SK-N-SH (cell line): Measurements from ENCODE around the gene DUSP10. TPM values are rescaled to one million over a fixed set of nuclear protein-coding genes. Genes with fewer than 3 reads are reported as not detected.

Experiments
- CTCF ChIA-PET: fragments of 300-600, 350-600 bp; formaldehyde crosslinking; extraction: SDS; loops from one replicate; lab custom pipeline; 2021; lab: Yijun Ruan, JAX
- POLR2A ChIA-PET: fragments of 350-600 bp; sonication (Branson Sonifier 250); formaldehyde crosslinking; extraction: SDS; loops from one replicate; lab custom pipeline; 2020; ENCODE audit warnings: antibody characterized with exemption, inconsistent platforms; lab: Yijun Ruan, JAX
- DNase-seq: peaks from one replicate; pipeline ENCODE4 v3.0.0; 2012
- H2AFZ ChIP-seq: fragments of 200-600 bp; sonication (generic); 2 replicates; pipeline ENCODE4 v1.8.1; 2016; ENCODE audit warnings: antibody characterized with exemption, mild to moderate bottlenecking, low read depth
- H3F3A ChIP-seq: fragments of 200-600 bp; sonication (generic); replicated peaks from 2 replicates; pipeline ENCODE3; 2016; ENCODE audit warnings: antibody characterized with exemption, mild to moderate bottlenecking; ENCODE audit not compliant: insufficient read depth
- H3K27ac ChIP-seq, 2 experiments: fragments of 200-500 bp in 1 of 2; fragments of 200-600 bp in 1 of 2; sonication (Bioruptor generic) in 1 of 2; sonication (generic), shearing (Covaris generic) in 1 of 2; 2 replicates each; pipeline versions ENCODE4 v1.5.1 to v1.6.1; 2014 to 2016; ENCODE audit warnings: low read depth in 2 of 2, inconsistent platforms in 1 of 2, low read length in 1 of 2, mild to moderate bottlenecking in 1 of 2, mixed read lengths in 1 of 2
- H3K27me3 ChIP-seq: fragments of 200-600 bp; sonication (generic), shearing (Covaris generic); 2 replicates; pipeline ENCODE4 v1.6.1; 2016; ENCODE audit warnings: mixed run types; ENCODE audit not compliant: insufficient read depth
- H3K36me3 ChIP-seq, 2 experiments: fragments of 200-500 bp in 1 of 2; fragments of 200-600 bp in 1 of 2; sonication (Bioruptor generic) in 1 of 2; sonication (generic) in 1 of 2; replicated peaks in 1 of 2; 2 replicates each; pipeline versions ENCODE3 to v1.5.1; 2014 to 2016; ENCODE audit warnings: low read length in 1 of 2, mild to moderate bottlenecking in 1 of 2; ENCODE audit not compliant: insufficient read depth in 2 of 2, control insufficient read depth in 1 of 2
- H3K4me1 ChIP-seq, 2 experiments: fragments of 200-500 bp in 1 of 2; fragments of 200-600 bp in 1 of 2; sonication (Bioruptor generic) in 1 of 2; sonication (generic), shearing (Covaris generic) in 1 of 2; 2 replicates each; pipeline versions ENCODE4 v1.5.1 to v1.6.1; 2014 to 2016; ENCODE audit warnings: low read depth in 1 of 2, low read length in 1 of 2, mixed run types in 1 of 2; ENCODE audit not compliant: insufficient read depth in 2 of 2, control insufficient read depth in 1 of 2
- H3K4me2 ChIP-seq: fragments of 200-600 bp; sonication (generic), shearing (Covaris generic); 2 replicates; pipeline ENCODE4 v1.6.1; 2017; ENCODE audit warnings: mixed run types
- H3K4me3 ChIP-seq, 2 experiments: fragments of 200-500 bp in 1 of 2; fragments of 200-600 bp in 1 of 2; sonication (Bioruptor generic) in 1 of 2; sonication (generic), shearing (Covaris generic) in 1 of 2; 2 replicates each; pipeline versions ENCODE4 v1.5.1 to v1.8.1; 2014 to 2016; ENCODE audit warnings: low read depth in 2 of 2, inconsistent platforms in 1 of 2, low read length in 1 of 2, mild to moderate bottlenecking in 1 of 2, mixed read lengths in 1 of 2, moderate library complexity in 1 of 2
- H3K79me2 ChIP-seq: fragments of 200-600 bp; sonication (generic); 2 replicates; pipeline ENCODE4 v1.8.1; 2017; ENCODE audit warnings: mild to moderate bottlenecking; ENCODE audit not compliant: insufficient read depth
- H3K9ac ChIP-seq: fragments of 200-600 bp; sonication (generic); 2 replicates; pipeline ENCODE4 v1.6.1; 2017; ENCODE audit warnings: mixed run types
- H3K9me2 ChIP-seq: fragments of 200-600 bp; sonication (generic); 2 replicates; pipeline ENCODE4 v1.6.1; 2017; ENCODE audit warnings: mixed run types
- H3K9me3 ChIP-seq: fragments of 200-600 bp; sonication (generic); 2 replicates; pipeline ENCODE4 v1.6.1; 2017; ENCODE audit warnings: mixed run types, mild to moderate bottlenecking, moderate library complexity
- H4K20me1 ChIP-seq: fragments of 200-600 bp; sonication (generic); 2 replicates; pipeline ENCODE4 v1.6.1; 2017; ENCODE audit warnings: mild to moderate bottlenecking, mixed run types; ENCODE audit not compliant: insufficient read depth
- CHD2 ChIP-seq: fragments of 150-350 bp; IDR thresholded peaks from 2 replicates; pipeline ENCODE4 v1.6.1; 2018; ENCODE audit warnings: low read length; ENCODE audit not compliant: partially characterized antibody
- EZH2phosphoT487 ChIP-seq: fragments of 200-600 bp; sonication (generic); IDR thresholded peaks from 2 replicates; pipeline ENCODE4 v1.6.1; 2017; ENCODE audit warnings: low read depth, mixed run types, mild to moderate bottlenecking, antibody characterized with exemption, moderate library complexity, borderline replicate concordance
- FOSL2 ChIP-seq: IDR thresholded peaks from 2 replicates; pipeline ENCODE4 v1.4.0; 2012; ENCODE audit warnings: low read depth, mild to moderate bottlenecking, moderate library complexity, borderline replicate concordance
- FOXJ3 ChIP-seq: sonication (generic); formaldehyde crosslinking; IDR thresholded peaks from 2 replicates; pipeline ENCODE4 v1.5.1; 2020; ENCODE audit warnings: mild to moderate bottlenecking, missing genetic modification reagents
- FOXM1 ChIP-seq: IDR thresholded peaks from 2 replicates; pipeline ENCODE4 v1.4.0; 2012; ENCODE audit warnings: low read depth, mild to moderate bottlenecking
- MEF2A ChIP-seq: IDR thresholded peaks from 2 replicates; pipeline ENCODE4 v1.4.0; 2012; ENCODE audit warnings: low read depth, borderline replicate concordance
- MXI1 ChIP-seq: IDR thresholded peaks from 2 replicates; pipeline ENCODE4 v1.6.1; 2012; ENCODE audit warnings: mild to moderate bottlenecking, low read depth, low read length, improper control_type of control experiment
- NFIC ChIP-seq: IDR thresholded peaks from 2 replicates; pipeline ENCODE4 v1.4.0; 2012; ENCODE audit warnings: borderline replicate concordance
- RAD21 ChIP-seq: IDR thresholded peaks from 2 replicates; pipeline ENCODE4 v1.6.1; 2012; ENCODE audit warnings: mild to moderate bottlenecking, low read length
- RCOR1 ChIP-seq: fragments of 150-350 bp; IDR thresholded peaks from 2 replicates; pipeline ENCODE4 v1.6.1; 2017; ENCODE audit warnings: antibody characterized with exemption, low read length
- REST ChIP-seq: IDR thresholded peaks from 2 replicates; pipeline ENCODE4 v1.6.1; 2012; ENCODE audit warnings: mild to moderate bottlenecking, low read depth, low read length, moderate library complexity
- SIN3A ChIP-seq: IDR thresholded peaks from 2 replicates; pipeline ENCODE4 v1.6.1; 2012; ENCODE audit warnings: low read depth, mild to moderate bottlenecking, low read length, moderate library complexity, borderline replicate concordance
- TAF1 ChIP-seq: IDR thresholded peaks from 2 replicates; pipeline ENCODE4 v1.6.1; 2012; ENCODE audit warnings: low read depth, mild to moderate bottlenecking, low read length, moderate library complexity, borderline replicate concordance
- TEAD4 ChIP-seq: IDR thresholded peaks from 2 replicates; pipeline ENCODE4 v1.4.0; 2012; ENCODE audit warnings: mild to moderate bottlenecking, borderline replicate concordance; ENCODE audit not compliant: insufficient read depth
- USF1 ChIP-seq: IDR thresholded peaks from 2 replicates; pipeline ENCODE4 v1.4.0; 2012; ENCODE audit warnings: low read depth, borderline replicate concordance
- YY1 ChIP-seq: IDR thresholded peaks from 2 replicates; pipeline ENCODE4 v1.4.0; 2012; ENCODE audit warnings: low read depth, mild to moderate bottlenecking
- ZBTB33 ChIP-seq: IDR thresholded peaks from 2 replicates; pipeline ENCODE4 v1.4.0; 2012; ENCODE audit warnings: low read depth, borderline replicate concordance
- WGBS: methylation state at CpG from one replicate; pipeline ENCODE4 v1.1.6; 2017; ENCODE audit warnings: low lambda C conversion rate; 5-methylcytosine and 5-hydroxymethylcytosine counted together
- polyA plus RNA-seq, 3 experiments: library from polyadenylated mRNA; depleted of rRNA; stranded (reverse); fragments of >200 nt; gene quantifications; 2 replicates each; pipeline ENCODE4 v1.2.3, GENCODE V29; 2012

DUSP10 gene
- polyA plus RNA-seq, 1 of the 3 experiments (the other 2 are of a cell fraction) = 6.4 TPM

- H3K9ac ChIP-seq = no peak overlapping the region
- DNase-seq = no peak
- no peak overlapping the region for H2AFZ ChIP-seq
- H3K4me3 ChIP-seq = no peak overlapping the region
- no peaks in the 10 kb centered on the region for H3K9me2 ChIP-seq
- H3K9me3 ChIP-seq = no peaks in the 10 kb centered on the region
- 93% methylated on average over 3 of the region's 3 CpGs for WGBS
- H4K20me1 ChIP-seq = no peaks in the 10 kb centered on the region
- no peaks in the 10 kb centered on the region for H3K79me2 ChIP-seq
- H3F3A ChIP-seq = no peaks in the 10 kb centered on the region
- H3K4me1 ChIP-seq = no peaks in the 10 kb centered on the region; a peak in 2 of 4 replicates
- no peaks in the 10 kb centered on the region for H3K36me3 ChIP-seq
- POLR2A ChIA-PET = no interaction called here
- H3K27ac ChIP-seq = no peak overlapping the region
- no peak overlapping the region for H3K4me2 ChIP-seq
- no peaks in the 10 kb centered on the region for H3K27me3 ChIP-seq
- CTCF ChIA-PET = interaction anchor here (0.6 to 1.6 kb wide), 2 partner anchors 14 to 17 kb away, joined by 3 to 4 read pairs; no protein-coding TSS in a partner anchor
- TF ChIP-seq TAF1 (no peak), FOSL2 (no peak), SIN3A (no peak), FOXM1 (no peak), RAD21 (no peak), CHD2 (no peak), RCOR1 (no peak), YY1 (no peak), MXI1 (no peak), TEAD4 (no peak), USF1 (no peak), NFIC (no peak), ZBTB33 (no peak), REST (no peak), FOXJ3 (no peak), MEF2A (no peak), EZH2phosphoT487 (no peak)
Measured at GRCh38 chr1:221756830-221757551, 15.1 kb upstream of the DUSP10 start.
